ENCODE data around the gene PRSS12.

PRSS12 gene

GRCh38 chr4:118237531-118237930, 115.3 kb downstream of the PRSS12 start:
- TF ChIP-seq ESRRG (CRISPR knock-in tag; IDR thresholded peaks at IDR 0.05) (no peak), ZNF565 (CRISPR knock-in tag; conservative IDR thresholded peaks at IDR 0.05; ENCODE audit: low read depth) (no peak), BACH2 (CRISPR knock-in tag; IDR thresholded peaks at IDR 0.05; ENCODE audit: borderline replicate concordance) (no peak), RARB (CRISPR knock-in tag; IDR thresholded peaks at IDR 0.05) (no peak), CSDC2 (CRISPR knock-in tag; IDR thresholded peaks at IDR 0.05) (no peak), TOX (CRISPR knock-in tag; IDR thresholded peaks at IDR 0.05; ENCODE audit: borderline replicate concordance) (no peak), ZFP30 (CRISPR knock-in tag; IDR thresholded peaks at IDR 0.05) (no peak), TSHZ2 (CRISPR knock-in tag; IDR thresholded peaks at IDR 0.05) (no peak), ARNTL (CRISPR knock-in tag; IDR thresholded peaks at IDR 0.05; ENCODE audit: borderline replicate concordance, low read depth) (no peak), PATZ1 (CRISPR knock-in tag; IDR thresholded peaks at IDR 0.05; ENCODE audit: borderline replicate concordance) (no peak), ZFP3 (CRISPR knock-in tag; IDR thresholded peaks at IDR 0.05) (no peak)

GRCh38 chr4:118235566-118236120, 117.2 kb downstream of the PRSS12 start:
- ATAC-seq = no peak
- no peak for TF ChIP-seq TOX (CRISPR knock-in tag; IDR thresholded peaks at IDR 0.05; ENCODE audit: borderline replicate concordance)
- TF ChIP-seq POU6F1 (CRISPR knock-in tag; IDR thresholded peaks at IDR 0.05; ENCODE audit: borderline replicate concordance, low read depth) = no peak
- no peak for TF ChIP-seq RARB (CRISPR knock-in tag; IDR thresholded peaks at IDR 0.05)
- no peak for TF ChIP-seq ZNF8 (CRISPR knock-in tag; IDR thresholded peaks at IDR 0.05)
- no peak for TF ChIP-seq CREB5 (CRISPR knock-in tag; IDR thresholded peaks at IDR 0.05; ENCODE audit: low read depth)
- TF ChIP-seq ARNTL (CRISPR knock-in tag; IDR thresholded peaks at IDR 0.05; ENCODE audit: borderline replicate concordance, low read depth) = no peak
- no peak for TF ChIP-seq CSDC2 (CRISPR knock-in tag; IDR thresholded peaks at IDR 0.05)

More at GRCh38 chr4:118237531-118237930, 115.3 kb downstream of the PRSS12 start:
- ATAC-seq = no peak
